GM18907 (cell line): ENCODE measurements around the gene GSC.
"Not testable (repeated sequence)": the region's sequence is repeated elsewhere in the genome, so short reads cannot be mapped to it uniquely, and the experiment has no call there.

Experiments used
- ATAC-seq: cut with Tn5 transposase; IDR thresholded peaks from one replicate; pipeline ENCODE4 v1.9.1; 2021; ENCODE audit warnings: mild to moderate bottlenecking, moderate library complexity; ENCODE audit not compliant: unreplicated experiment

Gene GSC

GRCh38 chr14:94747739-94748138 lies 22.2 kb downstream of the GSC start:
- no peak for ATAC-seq

- ATAC-seq, result not testable (repeated sequence)
These were observed 22.8 kb downstream of the GSC start for GRCh38 chr14:94747153-94747552.

GRCh38 chr14:94746131-94746530 lies 23.8 kb downstream of the GSC start:
- no peak for ATAC-seq

- ATAC-seq, result no peak
These were observed 31.2 kb downstream of the GSC start for GRCh38 chr14:94738751-94739150.

- no peak for ATAC-seq
These were observed 31.8 kb downstream of the GSC start for GRCh38 chr14:94738097-94738496.

GRCh38 chr14:94728950-94729349 lies 41.0 kb downstream of the GSC start:
- no peak for ATAC-seq

GRCh38 chr14:94728440-94728839 lies 41.5 kb downstream of the GSC start:
- not testable (repeated sequence) for ATAC-seq

- ATAC-seq, result not testable (repeated sequence)
These were observed 43.3 kb downstream of the GSC start for GRCh38 chr14:94726649-94727048.

- ATAC-seq, result no peak
These were observed 44.9 kb downstream of the GSC start for GRCh38 chr14:94724993-94725392.

- ATAC-seq, result no peak
These were observed 47.5 kb downstream of the GSC start for GRCh38 chr14:94722397-94722796.
